ENCODE results near the gene ZRANB3.

ZRANB3 gene

DNA sequence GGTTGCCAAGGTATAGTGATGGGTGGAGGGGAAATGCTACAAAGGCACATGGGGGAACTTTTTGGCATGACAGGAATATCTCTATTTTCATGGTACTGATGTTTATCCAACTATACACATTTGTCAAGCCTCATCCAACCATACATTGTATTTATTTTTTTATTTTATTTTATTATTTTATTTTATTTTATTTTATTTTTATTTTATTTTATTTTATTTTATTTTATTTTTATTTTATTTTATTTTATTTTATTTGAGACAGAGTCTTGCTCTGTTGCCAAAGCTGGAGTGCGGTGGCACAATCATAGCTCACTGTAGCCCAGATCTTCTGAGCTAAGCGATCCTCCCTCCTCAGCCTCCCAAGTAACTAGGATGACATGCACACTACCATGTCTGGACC is 219.1 kb downstream of the ZRANB3 start:
- no peak overlapping the region for H3K27ac ChIP-seq (ENCODE audit: extremely low read depth, low read depth, low read length)
- ChIA-PET POLR2A (no interaction called here), CTCF (interaction anchor here (0.7 kb wide), 2 partner anchors 237 to 397 kb away, joined by 3 to 6 read pairs; no protein-coding TSS in a partner anchor)
- TF ChIP-seq ZNF529 (tag by site-specific recombination; IDR thresholded peaks at IDR 0.05; ENCODE audit: insufficient replicate concordance), result no peak
- H3K36me3 ChIP-seq (ENCODE audit: control insufficient read depth in 2 of 2, insufficient read depth in 1 of 2, low read length in 2 of 2), result no peaks in the 10 kb centered on the region; a peak in 1 of 3 replicates
- no peaks in the 10 kb centered on the region for H3K4me1 ChIP-seq (ENCODE audit: control insufficient read depth, insufficient read depth, low read length)
- H3K9me3 ChIP-seq (ENCODE audit: control insufficient read depth, insufficient read depth, low read depth, low read length), result no peaks in the 10 kb centered on the region
- H3K4me3 ChIP-seq (ENCODE audit: low read depth, low read length), result no peak overlapping the region

DNA sequence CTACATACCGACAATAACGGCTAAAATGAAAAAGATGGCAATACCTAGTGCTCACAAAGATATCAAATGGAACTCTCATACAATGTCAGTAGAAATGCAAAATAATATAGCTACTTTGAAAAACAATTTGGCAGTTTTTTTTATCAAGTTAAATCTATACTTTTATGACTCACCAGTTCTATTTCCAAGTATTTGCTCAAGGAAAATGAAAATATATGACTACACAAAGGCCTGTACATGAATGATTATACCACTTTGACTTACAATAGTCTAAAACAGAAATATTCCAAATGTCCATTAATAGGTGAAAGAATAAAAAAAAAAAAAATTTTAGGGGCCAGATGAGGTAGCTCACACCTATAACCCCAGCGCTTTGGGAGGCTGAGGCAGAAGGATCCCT is 219.8 kb downstream of the ZRANB3 start:
- ChIA-PET POLR2A (no interaction called here), CTCF (interaction anchor here (0.7 kb wide), 2 partner anchors 83 to 398 kb away, joined by 3 to 6 read pairs; no protein-coding TSS in a partner anchor)
- no peaks in the 10 kb centered on the region; a peak in 1 of 3 replicates for H3K36me3 ChIP-seq (ENCODE audit: control insufficient read depth in 2 of 2, insufficient read depth in 1 of 2, low read length in 2 of 2)
- no peak overlapping the region for H3K27ac ChIP-seq (ENCODE audit: extremely low read depth, low read depth, low read length)
- no peaks in the 10 kb centered on the region for H3K9me3 ChIP-seq (ENCODE audit: control insufficient read depth, insufficient read depth, low read depth, low read length)
- no peak overlapping the region for H3K4me3 ChIP-seq (ENCODE audit: low read depth, low read length)
- TF ChIP-seq ZFP41 (tag by site-specific recombination; IDR thresholded peaks at IDR 0.05; ENCODE audit: borderline replicate concordance) (no peak), ZNF239 (tag by site-specific recombination; IDR thresholded peaks at IDR 0.05) (no peak), BCL11A (tag by site-specific recombination; IDR thresholded peaks at IDR 0.05; ENCODE audit: low read depth) (no peak), ZBTB44 (tag by site-specific recombination; IDR thresholded peaks at IDR 0.05) (no peak), ZNF391 (tag by site-specific recombination; IDR thresholded peaks at IDR 0.05; ENCODE audit: borderline replicate concordance, low read depth) (no peak), KLF16 (tag by site-specific recombination; IDR thresholded peaks at IDR 0.05) (no peak), ZNF248 (tag by site-specific recombination; IDR thresholded peaks at IDR 0.05) (no peak), HOXA7 (CRISPR knock-in tag; IDR thresholded peaks at IDR 0.05; ENCODE audit: borderline replicate concordance) (no peak), ZNF561 (tag by site-specific recombination; IDR thresholded peaks at IDR 0.05; ENCODE audit: borderline replicate concordance) (no peak), ZNF600 (tag by site-specific recombination; IDR thresholded peaks at IDR 0.05) (no peak), YY1 (tag by site-specific recombination; IDR thresholded peaks at IDR 0.05) (no peak), ZFHX2 (tag by site-specific recombination; conservative IDR thresholded peaks at IDR 0.05) (no peak), ZFP3 (tag by site-specific recombination; IDR thresholded peaks at IDR 0.05; ENCODE audit: low read depth) (no peak), ZNF366 (tag by site-specific recombination; conservative IDR thresholded peaks at IDR 0.05) (no peak), SP3 (tag by site-specific recombination; IDR thresholded peaks at IDR 0.05) (no peak), ZNF473 (tag by site-specific recombination; IDR thresholded peaks at IDR 0.05) (no peak)
- H3K4me1 ChIP-seq (ENCODE audit: control insufficient read depth, insufficient read depth, low read length), result no peaks in the 10 kb centered on the region

GRCh38 chr2:135304694-135305093 is 226.3 kb downstream of the ZRANB3 start:
- CTCF ChIA-PET, result no interaction called here
- TF ChIP-seq ZNF155 (tag by site-specific recombination; IDR thresholded peaks at IDR 0.05), result no peak
- TF ChIP-seq, protein P1, sequence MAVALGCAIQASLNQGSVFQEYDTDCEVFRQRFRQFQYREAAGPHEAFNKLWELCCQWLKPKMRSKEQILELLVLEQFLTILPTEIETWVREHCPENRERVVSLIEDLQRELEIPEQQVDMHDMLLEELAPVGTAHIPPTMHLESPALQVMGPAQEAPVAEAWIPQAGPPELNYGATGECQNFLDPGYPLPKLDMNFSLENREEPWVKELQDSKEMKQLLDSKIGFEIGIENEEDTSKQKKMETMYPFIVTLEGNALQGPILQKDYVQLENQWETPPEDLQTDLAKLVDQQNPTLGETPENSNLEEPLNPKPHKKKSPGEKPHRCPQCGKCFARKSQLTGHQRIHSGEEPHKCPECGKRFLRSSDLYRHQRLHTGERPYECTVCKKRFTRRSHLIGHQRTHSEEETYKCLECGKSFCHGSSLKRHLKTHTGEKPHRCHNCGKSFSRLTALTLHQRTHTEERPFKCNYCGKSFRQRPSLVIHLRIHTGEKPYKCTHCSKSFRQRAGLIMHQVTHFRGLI (tag by site-specific recombination; IDR thresholded peaks at IDR 0.05), result no peak
- TF ChIP-seq ZNF140 (tag by site-specific recombination; IDR thresholded peaks at IDR 0.05), result no peak
- TF ChIP-seq ZNF426 (tag by site-specific recombination; IDR thresholded peaks at IDR 0.05), result no peak
- TF ChIP-seq ZNF654 (tag by site-specific recombination; IDR thresholded peaks at IDR 0.05; ENCODE audit: low read depth), result no peak
- TF ChIP-seq ZNF341 (tag by site-specific recombination; IDR thresholded peaks at IDR 0.05; ENCODE audit: low read depth), result no peak
- no peak for TF ChIP-seq BCL6B (tag by site-specific recombination; IDR thresholded peaks at IDR 0.05)
- TF ChIP-seq ZNF791 (tag by site-specific recombination; IDR thresholded peaks at IDR 0.05), result no peak
- no peak for TF ChIP-seq ZNF280C (tag by site-specific recombination; IDR thresholded peaks at IDR 0.05)
- TF ChIP-seq ZNF146 (tag by site-specific recombination; IDR thresholded peaks at IDR 0.05), result no peak
- TF ChIP-seq ZNF248 (tag by site-specific recombination; IDR thresholded peaks at IDR 0.05), result no peak

More at GRCh38 chr2:135304694-135305093, 226.3 kb downstream of the ZRANB3 start:
- POLR2A ChIA-PET, result no interaction called here
- H3K4me3 ChIP-seq (ENCODE audit: low read depth, low read length), result no peak overlapping the region
- H3K36me3 ChIP-seq (ENCODE audit: control insufficient read depth in 2 of 2, insufficient read depth in 1 of 2, low read length in 2 of 2), result no peaks in the 10 kb centered on the region
- H3K9me3 ChIP-seq (ENCODE audit: control insufficient read depth, insufficient read depth, low read depth, low read length), result no peaks in the 10 kb centered on the region
- H3K27ac ChIP-seq (ENCODE audit: extremely low read depth, low read depth, low read length), result no peak overlapping the region
- H3K4me1 ChIP-seq (ENCODE audit: control insufficient read depth, insufficient read depth, low read length), result no peaks in the 10 kb centered on the region
